ENCODE measurements around the gene NIPBL.

The NIPBL gene

DNA sequence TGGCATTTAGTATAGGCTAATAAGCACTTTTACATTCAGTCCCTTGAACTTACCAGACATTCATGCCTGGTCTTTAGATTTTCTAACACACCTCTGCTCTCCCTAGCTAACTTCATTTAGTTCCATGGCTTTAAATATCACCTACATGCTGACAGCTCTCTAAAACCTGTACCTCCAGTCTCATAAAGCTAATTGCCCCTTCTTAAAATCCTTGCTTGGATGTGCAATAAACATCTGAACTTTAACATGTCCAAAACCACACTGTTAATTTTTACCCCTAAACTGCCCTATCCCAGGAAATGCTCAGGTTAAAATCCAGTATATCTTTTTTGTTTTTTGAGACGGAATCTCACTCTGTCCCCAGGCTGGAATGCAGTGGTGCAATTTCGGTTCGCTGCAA lies 232.8 kb downstream of the NIPBL start:
- Histone ChIP-seq H3K27ac (no peak overlapping the region), H3K4me3 (ENCODE audit: low read depth, low read length) (no peak overlapping the region), H3K9me3 (ENCODE audit: severe bottlenecking) (no peaks in the 10 kb centered on the region), H3K36me3 (peaks cover 40% of the 10 kb centered on the region), H3K27me3 (ENCODE audit: insufficient read depth, low read depth, severe bottlenecking) (no peaks in the 10 kb centered on the region)
- TF ChIP-seq, protein P1, sequence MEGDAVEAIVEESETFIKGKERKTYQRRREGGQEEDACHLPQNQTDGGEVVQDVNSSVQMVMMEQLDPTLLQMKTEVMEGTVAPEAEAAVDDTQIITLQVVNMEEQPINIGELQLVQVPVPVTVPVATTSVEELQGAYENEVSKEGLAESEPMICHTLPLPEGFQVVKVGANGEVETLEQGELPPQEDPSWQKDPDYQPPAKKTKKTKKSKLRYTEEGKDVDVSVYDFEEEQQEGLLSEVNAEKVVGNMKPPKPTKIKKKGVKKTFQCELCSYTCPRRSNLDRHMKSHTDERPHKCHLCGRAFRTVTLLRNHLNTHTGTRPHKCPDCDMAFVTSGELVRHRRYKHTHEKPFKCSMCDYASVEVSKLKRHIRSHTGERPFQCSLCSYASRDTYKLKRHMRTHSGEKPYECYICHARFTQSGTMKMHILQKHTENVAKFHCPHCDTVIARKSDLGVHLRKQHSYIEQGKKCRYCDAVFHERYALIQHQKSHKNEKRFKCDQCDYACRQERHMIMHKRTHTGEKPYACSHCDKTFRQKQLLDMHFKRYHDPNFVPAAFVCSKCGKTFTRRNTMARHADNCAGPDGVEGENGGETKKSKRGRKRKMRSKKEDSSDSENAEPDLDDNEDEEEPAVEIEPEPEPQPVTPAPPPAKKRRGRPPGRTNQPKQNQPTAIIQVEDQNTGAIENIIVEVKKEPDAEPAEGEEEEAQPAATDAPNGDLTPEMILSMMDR (IDR thresholded peaks at IDR 0.05; ENCODE audit: low read depth, low read length), result no peak
- no peak for DNase-seq

DNA sequence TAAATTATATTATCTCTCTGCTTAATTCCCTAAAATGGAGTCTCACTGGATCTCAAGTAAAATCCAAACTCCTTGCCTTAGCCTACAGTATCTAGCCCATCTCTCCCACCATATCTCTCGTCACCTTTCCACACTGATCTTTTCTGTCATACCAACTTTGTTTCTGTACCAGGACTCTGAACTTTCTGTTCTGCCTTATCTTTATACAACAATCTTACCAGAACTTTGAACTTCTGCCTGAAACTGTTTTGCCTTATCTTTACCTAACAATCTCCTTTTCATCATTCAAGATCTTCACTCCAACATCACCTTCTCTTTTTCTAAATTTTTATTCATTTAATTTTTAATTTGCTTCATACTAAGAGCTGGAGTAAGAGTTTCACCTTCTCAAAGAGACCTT lies 233.6 kb downstream of the NIPBL start:
- no peak overlapping the region for H3K27ac ChIP-seq
- TF ChIP-seq, protein P1 (IDR thresholded peaks at IDR 0.05; ENCODE audit: low read depth, low read length), result no peak
- no peaks in the 10 kb centered on the region for H3K27me3 ChIP-seq (ENCODE audit: insufficient read depth, low read depth, severe bottlenecking)
- peaks cover 41% of the 10 kb centered on the region for H3K36me3 ChIP-seq
- no peak overlapping the region for H3K4me3 ChIP-seq (ENCODE audit: low read depth, low read length)
- no peak for DNase-seq
- no peaks in the 10 kb centered on the region for H3K9me3 ChIP-seq (ENCODE audit: severe bottlenecking)

DNA sequence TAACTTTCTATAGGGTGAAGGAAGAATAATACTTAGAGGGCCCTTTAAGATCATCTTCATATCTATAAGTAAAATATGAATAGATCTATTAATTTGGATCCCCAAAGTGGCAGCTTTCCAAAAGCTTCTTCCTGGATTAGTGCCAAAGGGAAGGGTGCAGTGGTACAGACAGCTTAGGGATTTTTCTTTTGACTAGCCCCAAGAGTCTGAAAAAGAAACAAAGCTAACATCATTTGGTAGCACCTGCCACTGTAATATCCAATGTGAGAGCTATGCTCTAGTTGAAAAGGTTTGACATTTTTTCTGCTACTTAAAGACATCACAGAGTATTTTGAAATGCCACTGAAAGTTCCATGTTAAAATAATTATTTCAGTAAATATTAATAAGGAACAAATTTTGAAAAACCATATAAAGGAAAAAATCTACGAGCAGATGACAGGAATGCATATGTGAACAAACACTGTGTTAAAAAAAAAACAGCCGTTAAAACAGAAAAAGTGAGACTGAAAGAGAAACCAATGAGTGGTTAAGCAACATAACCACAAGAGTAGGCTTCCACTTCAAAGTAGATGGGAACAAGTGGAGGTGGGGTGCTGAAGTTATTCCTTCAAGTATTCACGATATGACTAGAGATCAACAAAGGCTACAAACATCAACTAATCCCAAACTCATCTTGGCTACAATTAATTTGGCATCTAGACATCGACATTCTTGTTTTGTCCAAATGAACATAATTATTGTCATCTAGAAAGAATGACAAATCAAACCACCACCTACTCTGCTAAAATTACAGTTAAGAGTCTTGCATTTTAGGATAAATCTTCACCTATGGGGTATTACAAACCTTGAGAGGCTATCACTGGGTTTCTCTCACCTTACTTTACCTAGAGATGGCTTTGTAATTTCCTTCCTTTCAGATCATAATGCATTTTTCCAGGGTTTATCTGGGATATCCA lies 235.1 kb downstream of the NIPBL start:
- TF ChIP-seq, protein P1 (IDR thresholded peaks at IDR 0.05; ENCODE audit: low read depth, low read length), result no peak
- Histone ChIP-seq H3K4me3 (ENCODE audit: low read depth, low read length) (no peak overlapping the region), H3K36me3 (peaks cover 41% of the 10 kb centered on the region)

DNA sequence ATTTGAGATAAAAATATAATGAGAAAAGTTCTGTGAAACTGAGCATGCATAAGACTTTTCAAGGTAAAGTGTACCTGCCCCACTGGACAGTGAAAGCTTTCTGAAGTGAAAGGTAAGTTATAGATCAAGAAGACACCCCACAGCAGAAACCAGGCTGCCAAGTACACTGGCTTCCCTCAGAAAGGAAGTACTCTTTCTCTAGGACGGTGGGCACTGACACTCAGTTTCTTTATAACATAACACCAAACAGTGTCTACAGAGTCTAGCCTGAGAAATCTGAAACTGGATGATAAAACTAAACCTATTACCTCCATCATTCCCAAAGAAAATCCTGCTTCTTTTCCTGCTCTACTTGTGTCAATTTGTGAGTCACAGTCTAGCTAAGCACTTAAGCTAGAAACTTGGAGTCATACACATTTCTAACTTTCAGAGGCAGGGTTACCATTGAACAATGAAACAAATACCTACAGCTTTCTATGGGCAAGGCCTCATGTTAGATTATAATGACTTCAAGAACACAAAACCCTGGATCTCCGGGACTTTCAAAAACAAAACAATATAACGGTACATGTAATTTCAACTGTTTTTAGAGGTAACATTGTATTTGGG lies 235.9 kb downstream of the NIPBL start:
- Histone ChIP-seq H3K27ac (no peak overlapping the region), H3K36me3 (peaks cover 40% of the 10 kb centered on the region), H3K27me3 (ENCODE audit: insufficient read depth, low read depth, severe bottlenecking) (no peaks in the 10 kb centered on the region), H3K9me3 (ENCODE audit: severe bottlenecking) (no peaks in the 10 kb centered on the region), H3K4me3 (ENCODE audit: low read depth, low read length) (no peak overlapping the region)
- TF ChIP-seq, protein P1 (IDR thresholded peaks at IDR 0.05; ENCODE audit: low read depth, low read length), result no peak
- DNase-seq, result no peak

More for the DNA sequence above, 235.1 kb downstream of the NIPBL start:
- Histone ChIP-seq H3K9me3 (ENCODE audit: severe bottlenecking) (no peaks in the 10 kb centered on the region), H3K27me3 (ENCODE audit: insufficient read depth, low read depth, severe bottlenecking) (no peaks in the 10 kb centered on the region), H3K27ac (no peak overlapping the region)
- DNase-seq, result no peak

All from WERI-Rb-1 (cell line).